ENCODE results near the gene TMEM52.

DNA sequence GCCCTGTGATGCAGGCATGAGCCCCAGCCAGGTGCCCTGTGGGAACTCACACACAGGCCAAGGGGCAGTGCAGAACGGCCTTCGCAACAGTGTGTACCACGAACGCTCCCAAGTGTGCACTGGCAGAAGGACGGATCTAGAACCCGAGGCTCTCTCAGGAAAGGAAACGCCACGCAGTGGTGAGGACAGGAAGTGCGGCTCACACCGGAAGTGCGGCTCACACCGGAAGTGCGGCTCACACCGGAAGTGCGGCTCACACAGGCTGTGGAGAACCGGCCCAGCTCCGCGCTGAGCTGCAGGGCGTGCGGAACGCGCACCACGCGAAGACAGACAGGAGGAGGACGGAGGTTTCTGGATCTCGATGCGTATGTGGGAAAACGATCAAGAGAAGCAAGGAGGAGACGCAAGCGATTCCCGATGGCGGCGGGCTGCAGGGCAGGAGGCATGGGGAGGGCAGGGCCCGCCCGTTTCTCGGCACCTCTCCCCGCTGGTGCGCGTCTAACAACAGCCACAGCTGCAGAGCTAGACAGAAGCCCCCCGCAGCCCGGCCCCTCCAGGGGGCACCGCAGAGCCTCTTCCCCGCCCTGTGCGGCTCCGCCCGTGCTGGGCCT, 35.9 kb upstream of the TMEM52 start:
- TF ChIP-seq, protein P1, sequence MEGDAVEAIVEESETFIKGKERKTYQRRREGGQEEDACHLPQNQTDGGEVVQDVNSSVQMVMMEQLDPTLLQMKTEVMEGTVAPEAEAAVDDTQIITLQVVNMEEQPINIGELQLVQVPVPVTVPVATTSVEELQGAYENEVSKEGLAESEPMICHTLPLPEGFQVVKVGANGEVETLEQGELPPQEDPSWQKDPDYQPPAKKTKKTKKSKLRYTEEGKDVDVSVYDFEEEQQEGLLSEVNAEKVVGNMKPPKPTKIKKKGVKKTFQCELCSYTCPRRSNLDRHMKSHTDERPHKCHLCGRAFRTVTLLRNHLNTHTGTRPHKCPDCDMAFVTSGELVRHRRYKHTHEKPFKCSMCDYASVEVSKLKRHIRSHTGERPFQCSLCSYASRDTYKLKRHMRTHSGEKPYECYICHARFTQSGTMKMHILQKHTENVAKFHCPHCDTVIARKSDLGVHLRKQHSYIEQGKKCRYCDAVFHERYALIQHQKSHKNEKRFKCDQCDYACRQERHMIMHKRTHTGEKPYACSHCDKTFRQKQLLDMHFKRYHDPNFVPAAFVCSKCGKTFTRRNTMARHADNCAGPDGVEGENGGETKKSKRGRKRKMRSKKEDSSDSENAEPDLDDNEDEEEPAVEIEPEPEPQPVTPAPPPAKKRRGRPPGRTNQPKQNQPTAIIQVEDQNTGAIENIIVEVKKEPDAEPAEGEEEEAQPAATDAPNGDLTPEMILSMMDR (IDR thresholded peaks at IDR 0.05), result no peak
- no peak for TF ChIP-seq POLR2A (IDR thresholded peaks at IDR 0.05)
- no peak for TF ChIP-seq POLR2AphosphoS5 (IDR thresholded peaks at IDR 0.05)

All from gastroesophageal sphincter (tissue), 3 donors.